A673 (cell line): Measurements from ENCODE around the gene NUMB. TPM values are rescaled to one million over a fixed set of nuclear protein-coding genes. Genes with fewer than 3 reads are reported as not detected.

ENCODE experiments used
- BruUV-seq: library from RNA; stranded (reverse); fragments of 400-500 nt; replicated peaks from 2 replicates; lab custom pipeline; 2021; lab: Mats Ljungman, UMichigan
- CTCF ChIA-PET: fragments of 300-600 bp; sonication (Branson Sonifier 250); formaldehyde crosslinking; loops from one replicate; lab custom pipeline; 2022; ENCODE audit warnings: antibody characterized with exemption; lab: Charles Lee
- POLR2A ChIA-PET: fragments of 300-600 bp; sonication (Branson Sonifier 250); formaldehyde crosslinking; loops from one replicate; lab custom pipeline; 2022; ENCODE audit warnings: antibody characterized with exemption; ENCODE audit not compliant: low non-redundant PET; lab: Charles Lee
- DNase-seq: peaks from one replicate; pipeline ENCODE4 v3.0.0-alpha.2; 2015; ENCODE audit warnings: low spot score
- H3K27ac ChIP-seq: fragments of 200-600 bp; sonication (generic); 2 replicates; pipeline ENCODE4 v1.5.1; 2016; ENCODE audit warnings: mixed run types, low read depth, mild to moderate bottlenecking, mixed read lengths, antibody characterized with exemption, low read length; ENCODE audit not compliant: poor library complexity, severe bottlenecking
- H3K27me3 ChIP-seq: fragments of 200-600 bp; sonication (generic); replicated peaks from 2 replicates; pipeline ENCODE4 v1.6.1; 2017; ENCODE audit warnings: mixed run types, low read depth, mild to moderate bottlenecking, mixed read lengths, antibody characterized with exemption, low read length; ENCODE audit not compliant: insufficient read depth, poor library complexity
- H3K36me3 ChIP-seq: fragments of 200-600 bp; sonication (generic); 2 replicates; pipeline ENCODE4 v1.6.1; 2016; ENCODE audit warnings: mixed run types, mild to moderate bottlenecking, mixed read lengths, antibody characterized with exemption, low read length; ENCODE audit not compliant: insufficient read depth, poor library complexity, severe bottlenecking
- H3K4me1 ChIP-seq: fragments of 200-600 bp; sonication (generic); 2 replicates; pipeline ENCODE4 v1.6.1; 2017; ENCODE audit warnings: mixed run types, mild to moderate bottlenecking, mixed read lengths, antibody characterized with exemption, low read length; ENCODE audit not compliant: insufficient read depth, poor library complexity, severe bottlenecking
- H3K4me3 ChIP-seq: fragments of 200-600 bp; sonication (generic); 2 replicates; pipeline ENCODE4 v1.5.1; 2016; ENCODE audit warnings: low read depth, mixed run types, mild to moderate bottlenecking, mixed read lengths, low read length; ENCODE audit not compliant: poor library complexity, severe bottlenecking
- H3K9me3 ChIP-seq: fragments of 200-600 bp; sonication (generic); 2 replicates; pipeline ENCODE4 v1.6.1; 2016; ENCODE audit warnings: mixed run types, low read depth, mild to moderate bottlenecking, mixed read lengths, antibody characterized with exemption, low read length; ENCODE audit not compliant: poor library complexity, severe bottlenecking
- CTCF ChIP-seq: fragments of 300-800, 200-600 bp; sonication (generic); conservative IDR thresholded peaks from 2 replicates; pipeline ENCODE4 v1.5.1; 2017; ENCODE audit warnings: low read depth, mild to moderate bottlenecking, antibody characterized with exemption, low read length, moderate library complexity, mixed read lengths
- EZH2 ChIP-seq: fragments of 200-600 bp; sonication (generic); IDR thresholded peaks from 2 replicates; pipeline ENCODE4 v1.6.1; 2017; ENCODE audit warnings: borderline replicate concordance, low read depth, mild to moderate bottlenecking, mixed read lengths, antibody characterized with exemption, low read length; ENCODE audit not compliant: poor library complexity, severe bottlenecking
- intact Hi-C: fragments of 100-400 bp; cut with micrococcal nuclease; formaldehyde crosslinking; loops from one replicate; pipeline ENCODE4 v1.10.0; 2022; ENCODE audit not compliant: unreplicated experiment
- total RNA-seq: library from RNA; stranded (reverse); gene quantifications from 2 replicates; pipeline ENCODE4 v1.2.3, GENCODE V29; 2021

The NUMB gene
- total RNA-seq, 1 experiment from 2014 or later: 46.3 TPM

DNA sequence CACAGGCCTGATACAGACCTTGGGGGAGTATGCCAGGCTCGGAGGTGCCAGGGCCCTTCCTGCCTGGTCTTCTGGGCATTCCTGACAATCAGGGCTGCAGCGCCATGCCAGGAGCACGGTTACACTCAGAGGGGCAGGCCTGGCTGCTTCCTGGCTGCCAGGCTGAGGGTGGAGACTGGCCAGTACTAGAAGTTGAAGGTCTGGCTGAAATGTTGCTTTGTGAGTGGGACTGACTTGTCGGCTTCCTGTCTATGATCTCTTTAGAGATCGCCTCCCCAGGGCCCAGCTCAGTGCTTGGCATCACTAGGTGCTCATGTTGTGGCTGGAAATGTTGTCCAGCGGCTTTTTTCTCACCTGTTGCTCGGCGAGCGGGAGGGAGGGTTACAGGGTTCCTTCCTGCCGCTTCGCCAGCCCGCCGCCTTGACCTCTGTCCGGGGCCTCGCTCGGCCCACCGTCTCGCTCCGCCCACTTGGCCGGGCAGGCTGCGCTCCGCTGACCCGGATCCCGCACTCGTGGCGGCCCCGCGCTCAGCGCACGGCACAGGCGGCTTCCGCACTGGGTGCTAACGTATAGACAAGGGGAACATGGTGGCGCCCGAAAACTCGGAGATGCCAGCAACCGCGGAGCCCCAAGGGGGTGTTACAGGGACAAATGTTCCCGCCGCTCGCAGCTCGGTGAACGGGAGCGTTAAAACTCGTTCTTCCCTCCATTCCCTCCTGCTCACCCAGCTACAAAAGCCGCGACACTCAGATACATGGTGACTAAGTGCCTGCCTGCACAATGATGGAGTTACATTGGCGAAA, 188.4 kb downstream of the NUMB start:
- no peak overlapping the region for H3K27ac ChIP-seq
- ChIA-PET CTCF (no interaction called here), POLR2A (no interaction called here)
- no peak overlapping the region for H3K4me3 ChIP-seq
- no peaks in the 10 kb centered on the region for H3K4me1 ChIP-seq
- intact Hi-C loops: no loop called here
- no peaks in the 10 kb centered on the region for H3K9me3 ChIP-seq
- no peaks in the 10 kb centered on the region for H3K27me3 ChIP-seq
- no peak for DNase-seq
- no TSS peak for BruUV-seq
- no peak for TF ChIP-seq CTCF
- no peak for TF ChIP-seq EZH2
- H3K36me3 ChIP-seq: no peaks in the 10 kb centered on the region

DNA sequence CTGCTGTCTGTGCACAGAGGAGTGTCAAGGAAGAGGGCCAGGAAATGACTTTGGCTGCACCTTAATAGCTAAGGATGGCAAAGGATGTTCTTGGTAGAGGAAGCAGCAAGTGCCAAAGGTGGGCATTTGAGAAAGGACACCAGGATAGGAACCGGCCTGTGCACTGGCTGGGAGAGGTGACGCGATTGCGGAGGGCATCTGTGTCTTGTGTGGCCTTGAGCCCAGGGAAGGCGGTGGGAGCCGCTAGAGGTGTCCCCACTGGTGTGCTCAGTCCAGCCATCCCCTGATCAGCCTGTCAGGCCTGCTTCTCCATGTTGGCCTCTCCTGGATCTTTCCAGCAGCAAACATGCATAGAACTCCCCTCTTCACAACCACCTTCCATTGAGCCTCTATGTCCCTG, 190.9 kb downstream of the NUMB start:
- Histone ChIP-seq H3K4me1 (no peaks in the 10 kb centered on the region), H3K27me3 (no peaks in the 10 kb centered on the region), H3K9me3 (no peaks in the 10 kb centered on the region), H3K4me3 (no peak overlapping the region), H3K36me3 (no peaks in the 10 kb centered on the region), H3K27ac (no peak overlapping the region)
- ChIA-PET CTCF (interaction anchor here (0.5 kb wide), 1 partner anchor 117 kb away, joined by 4 read pairs; no protein-coding TSS in a partner anchor), POLR2A (no interaction called here)
- intact Hi-C loops: no loop called here
- BruUV-seq: no TSS peak
- no peak for DNase-seq
- TF ChIP-seq CTCF (no peak), EZH2 (no peak)

DNA sequence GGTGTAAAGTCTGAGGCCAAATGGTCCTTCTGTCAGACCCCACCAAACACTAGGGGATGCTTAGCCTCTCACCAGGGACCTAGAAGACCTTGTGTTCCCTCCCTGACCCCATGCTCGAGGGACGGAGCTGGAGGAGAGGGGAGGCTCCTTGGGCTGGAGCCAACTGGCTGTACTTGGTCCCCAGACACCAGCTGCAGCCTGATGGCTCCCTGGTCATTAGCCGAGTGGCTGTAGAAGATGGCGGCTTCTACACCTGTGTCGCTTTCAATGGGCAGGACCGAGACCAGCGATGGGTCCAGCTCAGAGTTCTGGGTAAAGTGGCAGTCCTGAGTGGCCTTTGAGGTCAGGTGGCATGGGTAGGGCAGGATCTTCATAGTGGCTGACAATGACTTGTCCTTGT, 192.0 kb downstream of the NUMB start:
- TF ChIP-seq EZH2: no peak
- TF ChIP-seq CTCF: no peak
- no peaks in the 10 kb centered on the region for H3K4me1 ChIP-seq
- CTCF ChIA-PET: no interaction called here
- H3K36me3 ChIP-seq: no peaks in the 10 kb centered on the region
- intact Hi-C loops: no loop called here
- H3K27ac ChIP-seq: no peak overlapping the region
- no peak for DNase-seq
- no peaks in the 10 kb centered on the region for H3K27me3 ChIP-seq
- no peak overlapping the region for H3K4me3 ChIP-seq
- H3K9me3 ChIP-seq: no peaks in the 10 kb centered on the region
- POLR2A ChIA-PET: no interaction called here
- no TSS peak for BruUV-seq
